SK-N-SH treated with all-trans-retinoic acid at 6 μM for 48 hours (cell line): ENCODE results near the gene FOXE1.

Source experiments
- ATAC-seq: fragments of 200-7000 bp; cut with Tn5 transposase; 3 replicates; pipeline ENCODE4 v1.9.1; 2020; ENCODE audit warnings: mild to moderate bottlenecking, moderate library complexity
- ARNTL ChIP-seq: fragments of 450-650 bp; formaldehyde crosslinking; IDR thresholded peaks from 2 replicates; pipeline ENCODE4 v1.5.0; 2020; ENCODE audit warnings: low read depth, mild to moderate bottlenecking, moderate library complexity, borderline replicate concordance
- BACH2 ChIP-seq: fragments of 250-450 bp; sonication (Bioruptor Pico); IDR thresholded peaks from 2 replicates; pipeline ENCODE4 v1.9.0; 2021; ENCODE audit warnings: mild to moderate bottlenecking, borderline replicate concordance
- CSDC2 ChIP-seq: fragments of 250-450 bp; sonication (Bioruptor Pico); IDR thresholded peaks from 2 replicates; pipeline ENCODE4 v1.5.0; 2020; ENCODE audit warnings: mild to moderate bottlenecking, moderate library complexity
- ISL1 ChIP-seq: fragments of 250-450 bp; sonication (Bioruptor Pico); IDR thresholded peaks from 2 replicates; pipeline ENCODE4 v2.1.2; 2022; ENCODE audit warnings: mild to moderate bottlenecking, moderate library complexity
- OSR1 ChIP-seq: fragments of 250-450 bp; sonication (Bioruptor Pico); IDR thresholded peaks from 2 replicates; pipeline ENCODE4 v1.8.0; 2022; ENCODE audit warnings: moderate library complexity, mild to moderate bottlenecking, inconsistent platforms
- PPARA ChIP-seq: fragments of 250-450 bp; sonication (Bioruptor Pico); IDR thresholded peaks from 2 replicates; pipeline ENCODE4 v1.5.0; 2020; ENCODE audit warnings: mild to moderate bottlenecking, borderline replicate concordance
- RARB ChIP-seq: fragments of 250-450 bp; sonication (Bioruptor Pico); IDR thresholded peaks from 2 replicates; pipeline ENCODE4 v1.8.0; 2021; ENCODE audit warnings: mild to moderate bottlenecking, moderate library complexity
- SNAI2 ChIP-seq: fragments of 250-450 bp; sonication (Bioruptor Pico); IDR thresholded peaks from 2 replicates; pipeline ENCODE4 v1.5.0; 2020; ENCODE audit warnings: mild to moderate bottlenecking, moderate library complexity
- TCF4 ChIP-seq: fragments of 250-450 bp; sonication (Bioruptor Pico); IDR thresholded peaks from 2 replicates; pipeline ENCODE4 v1.8.0; 2021; ENCODE audit warnings: mild to moderate bottlenecking, moderate library complexity, borderline replicate concordance
- TOX ChIP-seq: fragments of 250-450 bp; sonication (Bioruptor Pico); IDR thresholded peaks from 2 replicates; pipeline ENCODE4 v1.8.0; 2021; ENCODE audit warnings: mild to moderate bottlenecking, moderate library complexity, borderline replicate concordance
- ZC3H10 ChIP-seq: fragments of 250-450 bp; sonication (Bioruptor Pico); IDR thresholded peaks from 2 replicates; pipeline ENCODE4 v1.5.1; 2021; ENCODE audit warnings: mild to moderate bottlenecking, moderate library complexity
- ZFP3 ChIP-seq: fragments of 250-450 bp; sonication (Bioruptor Pico); IDR thresholded peaks from 2 replicates; pipeline ENCODE4 v1.5.0; 2020; ENCODE audit warnings: mild to moderate bottlenecking, moderate library complexity
- ZFP30 ChIP-seq: fragments of 450-650 bp; formaldehyde crosslinking; IDR thresholded peaks from 2 replicates; pipeline ENCODE4 v1.5.0; 2022; ENCODE audit warnings: mild to moderate bottlenecking, moderate library complexity
- ZNF565 ChIP-seq: fragments of 450-650 bp; formaldehyde crosslinking; conservative IDR thresholded peaks from 2 replicates; pipeline ENCODE4 v1.5.0; 2020; ENCODE audit warnings: low read depth, mild to moderate bottlenecking, moderate library complexity
- ZNF70 ChIP-seq: fragments of 450-650 bp; formaldehyde crosslinking; IDR thresholded peaks from 2 replicates; pipeline ENCODE4 v1.5.0; 2020; ENCODE audit warnings: mild to moderate bottlenecking, moderate library complexity
- ZNF8 ChIP-seq: fragments of 450-650 bp; formaldehyde crosslinking; IDR thresholded peaks from 2 replicates; pipeline ENCODE4 v1.5.0; 2020; ENCODE audit warnings: mild to moderate bottlenecking, moderate library complexity
- TF ChIP-seq, protein P1 (sequence below): fragments of 250-450 bp; sonication (Bioruptor Pico); IDR thresholded peaks from 2 replicates; pipeline ENCODE4 v1.5.1; 2020; ENCODE audit warnings: low read depth, mild to moderate bottlenecking, moderate library complexity
- TF ChIP-seq, protein P2 (sequence below): fragments of 250-450 bp; sonication (Bioruptor Pico); IDR thresholded peaks from 2 replicates; pipeline ENCODE4 v1.8.0; 2020; ENCODE audit warnings: mild to moderate bottlenecking, moderate library complexity, borderline replicate concordance
- TF ChIP-seq, protein P3 (sequence below): fragments of 250-450 bp; sonication (Bioruptor Pico); IDR thresholded peaks from 2 replicates; pipeline ENCODE4 v1.5.0; 2020; ENCODE audit warnings: mild to moderate bottlenecking, moderate library complexity
- TF ChIP-seq, protein P4 (sequence below): fragments of 250-450 bp; sonication (Bioruptor Pico); IDR thresholded peaks from 2 replicates; pipeline ENCODE4 v1.5.1; 2021; ENCODE audit warnings: mild to moderate bottlenecking, moderate library complexity
- TF ChIP-seq, protein P5 (sequence below): fragments of 250-450 bp; sonication (Bioruptor Pico); IDR thresholded peaks from 2 replicates; pipeline ENCODE4 v1.8.0; 2021; ENCODE audit warnings: low read depth, mild to moderate bottlenecking, moderate library complexity, borderline replicate concordance

FOXE1 gene

DNA sequence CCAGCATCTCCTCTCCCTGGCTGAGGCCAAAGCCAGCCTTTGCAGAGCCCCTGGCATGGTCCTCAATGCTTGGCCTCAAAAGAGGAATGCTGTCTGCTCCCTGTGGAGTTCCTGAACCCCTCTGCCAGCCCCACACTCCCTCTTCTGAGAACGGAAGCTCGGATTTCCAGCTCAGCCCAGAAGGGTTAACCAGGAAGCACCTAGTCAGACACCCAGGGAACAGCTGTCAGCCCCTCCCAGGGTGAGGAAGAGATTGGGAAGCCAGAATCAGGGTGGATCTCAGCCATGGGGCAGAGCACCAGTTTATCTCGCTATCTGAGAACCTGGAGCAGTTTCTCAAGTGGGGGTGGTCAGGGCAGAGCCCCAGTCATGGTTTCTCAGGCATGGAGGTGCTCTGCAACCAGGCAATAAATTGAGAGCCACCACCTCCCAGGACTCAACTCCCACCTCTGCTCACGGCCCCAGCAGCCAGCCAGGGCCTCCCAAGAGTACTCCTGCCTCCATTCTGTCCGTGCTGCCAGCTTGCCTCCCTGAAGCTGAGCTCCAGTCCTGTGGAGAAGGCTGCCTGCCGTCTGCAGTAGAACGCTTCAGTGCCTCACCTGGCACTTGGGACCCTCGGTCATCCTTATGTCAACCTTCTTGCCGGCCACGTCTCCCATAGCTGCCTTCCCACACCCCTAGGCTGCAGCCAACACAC, 7.6 kb downstream of the FOXE1 start:
- TF ChIP-seq, protein P1, sequence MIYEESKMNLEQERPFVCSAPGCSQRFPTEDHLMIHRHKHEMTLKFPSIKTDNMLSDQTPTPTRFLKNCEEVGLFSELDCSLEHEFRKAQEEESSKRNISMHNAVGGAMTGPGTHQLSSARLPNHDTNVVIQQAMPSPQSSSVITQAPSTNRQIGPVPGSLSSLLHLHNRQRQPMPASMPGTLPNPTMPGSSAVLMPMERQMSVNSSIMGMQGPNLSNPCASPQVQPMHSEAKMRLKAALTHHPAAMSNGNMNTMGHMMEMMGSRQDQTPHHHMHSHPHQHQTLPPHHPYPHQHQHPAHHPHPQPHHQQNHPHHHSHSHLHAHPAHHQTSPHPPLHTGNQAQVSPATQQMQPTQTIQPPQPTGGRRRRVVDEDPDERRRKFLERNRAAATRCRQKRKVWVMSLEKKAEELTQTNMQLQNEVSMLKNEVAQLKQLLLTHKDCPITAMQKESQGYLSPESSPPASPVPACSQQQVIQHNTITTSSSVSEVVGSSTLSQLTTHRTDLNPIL (CRISPR knock-in tag), result no peak
- no peak for TF ChIP-seq ISL1 (CRISPR knock-in tag)
- TF ChIP-seq ZNF8 (CRISPR knock-in tag), result no peak
- no peak for ATAC-seq

DNA sequence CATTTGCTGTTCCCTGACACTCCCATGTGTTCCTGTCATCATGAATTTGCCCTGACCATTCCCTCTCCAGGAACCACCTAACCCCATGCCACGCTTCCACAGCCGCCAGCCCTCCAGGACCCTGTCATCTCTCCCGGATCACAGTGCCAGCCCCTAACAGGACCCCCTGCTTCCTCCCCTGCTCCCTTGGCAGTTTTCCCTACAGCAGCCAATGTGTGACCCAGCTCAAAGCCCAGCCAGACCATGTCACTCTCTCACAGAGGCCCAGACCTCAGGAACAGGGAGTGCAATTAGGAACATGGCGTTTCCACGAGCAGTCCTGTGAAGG, 8.1 kb downstream of the FOXE1 start:
- TF ChIP-seq, protein P2, sequence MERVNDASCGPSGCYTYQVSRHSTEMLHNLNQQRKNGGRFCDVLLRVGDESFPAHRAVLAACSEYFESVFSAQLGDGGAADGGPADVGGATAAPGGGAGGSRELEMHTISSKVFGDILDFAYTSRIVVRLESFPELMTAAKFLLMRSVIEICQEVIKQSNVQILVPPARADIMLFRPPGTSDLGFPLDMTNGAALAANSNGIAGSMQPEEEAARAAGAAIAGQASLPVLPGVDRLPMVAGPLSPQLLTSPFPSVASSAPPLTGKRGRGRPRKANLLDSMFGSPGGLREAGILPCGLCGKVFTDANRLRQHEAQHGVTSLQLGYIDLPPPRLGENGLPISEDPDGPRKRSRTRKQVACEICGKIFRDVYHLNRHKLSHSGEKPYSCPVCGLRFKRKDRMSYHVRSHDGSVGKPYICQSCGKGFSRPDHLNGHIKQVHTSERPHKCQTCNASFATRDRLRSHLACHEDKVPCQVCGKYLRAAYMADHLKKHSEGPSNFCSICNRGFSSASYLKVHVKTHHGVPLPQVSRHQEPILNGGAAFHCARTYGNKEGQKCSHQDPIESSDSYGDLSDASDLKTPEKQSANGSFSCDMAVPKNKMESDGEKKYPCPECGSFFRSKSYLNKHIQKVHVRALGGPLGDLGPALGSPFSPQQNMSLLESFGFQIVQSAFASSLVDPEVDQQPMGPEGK (CRISPR knock-in tag), result no peak
- no peak for TF ChIP-seq SNAI2 (CRISPR knock-in tag)
- TF ChIP-seq, protein P3, sequence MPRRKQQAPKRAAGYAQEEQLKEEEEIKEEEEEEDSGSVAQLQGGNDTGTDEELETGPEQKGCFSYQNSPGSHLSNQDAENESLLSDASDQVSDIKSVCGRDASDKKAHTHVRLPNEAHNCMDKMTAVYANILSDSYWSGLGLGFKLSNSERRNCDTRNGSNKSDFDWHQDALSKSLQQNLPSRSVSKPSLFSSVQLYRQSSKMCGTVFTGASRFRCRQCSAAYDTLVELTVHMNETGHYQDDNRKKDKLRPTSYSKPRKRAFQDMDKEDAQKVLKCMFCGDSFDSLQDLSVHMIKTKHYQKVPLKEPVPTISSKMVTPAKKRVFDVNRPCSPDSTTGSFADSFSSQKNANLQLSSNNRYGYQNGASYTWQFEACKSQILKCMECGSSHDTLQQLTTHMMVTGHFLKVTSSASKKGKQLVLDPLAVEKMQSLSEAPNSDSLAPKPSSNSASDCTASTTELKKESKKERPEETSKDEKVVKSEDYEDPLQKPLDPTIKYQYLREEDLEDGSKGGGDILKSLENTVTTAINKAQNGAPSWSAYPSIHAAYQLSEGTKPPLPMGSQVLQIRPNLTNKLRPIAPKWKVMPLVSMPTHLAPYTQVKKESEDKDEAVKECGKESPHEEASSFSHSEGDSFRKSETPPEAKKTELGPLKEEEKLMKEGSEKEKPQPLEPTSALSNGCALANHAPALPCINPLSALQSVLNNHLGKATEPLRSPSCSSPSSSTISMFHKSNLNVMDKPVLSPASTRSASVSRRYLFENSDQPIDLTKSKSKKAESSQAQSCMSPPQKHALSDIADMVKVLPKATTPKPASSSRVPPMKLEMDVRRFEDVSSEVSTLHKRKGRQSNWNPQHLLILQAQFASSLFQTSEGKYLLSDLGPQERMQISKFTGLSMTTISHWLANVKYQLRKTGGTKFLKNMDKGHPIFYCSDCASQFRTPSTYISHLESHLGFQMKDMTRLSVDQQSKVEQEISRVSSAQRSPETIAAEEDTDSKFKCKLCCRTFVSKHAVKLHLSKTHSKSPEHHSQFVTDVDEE (CRISPR knock-in tag), result no peak
- TF ChIP-seq ZFP30 (CRISPR knock-in tag), result no peak
- TF ChIP-seq ZFP3 (CRISPR knock-in tag), result no peak
- TF ChIP-seq, protein P1 (CRISPR knock-in tag), result no peak
- no peak for TF ChIP-seq ARNTL
- no peak for TF ChIP-seq BACH2 (CRISPR knock-in tag)
- TF ChIP-seq, protein P4, sequence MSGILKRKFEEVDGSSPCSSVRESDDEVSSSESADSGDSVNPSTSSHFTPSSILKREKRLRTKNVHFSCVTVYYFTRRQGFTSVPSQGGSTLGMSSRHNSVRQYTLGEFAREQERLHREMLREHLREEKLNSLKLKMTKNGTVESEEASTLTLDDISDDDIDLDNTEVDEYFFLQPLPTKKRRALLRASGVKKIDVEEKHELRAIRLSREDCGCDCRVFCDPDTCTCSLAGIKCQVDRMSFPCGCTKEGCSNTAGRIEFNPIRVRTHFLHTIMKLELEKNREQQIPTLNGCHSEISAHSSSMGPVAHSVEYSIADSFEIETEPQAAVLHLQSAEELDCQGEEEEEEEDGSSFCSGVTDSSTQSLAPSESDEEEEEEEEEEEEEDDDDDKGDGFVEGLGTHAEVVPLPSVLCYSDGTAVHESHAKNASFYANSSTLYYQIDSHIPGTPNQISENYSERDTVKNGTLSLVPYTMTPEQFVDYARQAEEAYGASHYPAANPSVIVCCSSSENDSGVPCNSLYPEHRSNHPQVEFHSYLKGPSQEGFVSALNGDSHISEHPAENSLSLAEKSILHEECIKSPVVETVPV, result no peak
- no peak for TF ChIP-seq ISL1 (CRISPR knock-in tag)
- TF ChIP-seq ZC3H10 (CRISPR knock-in tag), result no peak
- TF ChIP-seq ZNF565, result no peak
- TF ChIP-seq CSDC2, result no peak
- no peak for ATAC-seq

DNA sequence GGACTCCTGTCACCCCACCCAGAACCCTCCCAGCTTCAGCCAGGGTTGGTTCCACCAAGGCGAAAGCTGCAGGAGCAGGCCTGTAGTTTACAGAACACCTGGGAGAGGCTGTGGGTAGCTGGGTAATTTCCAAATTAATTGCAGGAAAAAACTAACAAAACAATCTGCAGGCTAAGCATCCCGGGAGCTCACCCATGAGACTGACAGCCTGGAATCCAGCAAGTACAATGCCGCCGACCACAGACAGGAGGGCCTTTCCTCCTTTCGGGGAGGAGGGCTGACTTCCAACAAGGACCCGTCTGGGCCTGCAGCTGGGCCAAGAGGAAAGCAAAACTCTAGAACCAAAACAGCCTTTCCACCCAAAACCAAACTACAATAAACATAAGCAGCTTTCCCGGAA, 10.3 kb downstream of the FOXE1 start:
- ATAC-seq, result no peak
- no peak for TF ChIP-seq PPARA (CRISPR knock-in tag)
- TF ChIP-seq RARB (CRISPR knock-in tag), result no peak
- TF ChIP-seq ISL1 (CRISPR knock-in tag), result no peak
- no peak for TF ChIP-seq CSDC2
- TF ChIP-seq, protein P2 (CRISPR knock-in tag), result no peak
- no peak for TF ChIP-seq TOX (CRISPR knock-in tag)
- TF ChIP-seq, protein P5, sequence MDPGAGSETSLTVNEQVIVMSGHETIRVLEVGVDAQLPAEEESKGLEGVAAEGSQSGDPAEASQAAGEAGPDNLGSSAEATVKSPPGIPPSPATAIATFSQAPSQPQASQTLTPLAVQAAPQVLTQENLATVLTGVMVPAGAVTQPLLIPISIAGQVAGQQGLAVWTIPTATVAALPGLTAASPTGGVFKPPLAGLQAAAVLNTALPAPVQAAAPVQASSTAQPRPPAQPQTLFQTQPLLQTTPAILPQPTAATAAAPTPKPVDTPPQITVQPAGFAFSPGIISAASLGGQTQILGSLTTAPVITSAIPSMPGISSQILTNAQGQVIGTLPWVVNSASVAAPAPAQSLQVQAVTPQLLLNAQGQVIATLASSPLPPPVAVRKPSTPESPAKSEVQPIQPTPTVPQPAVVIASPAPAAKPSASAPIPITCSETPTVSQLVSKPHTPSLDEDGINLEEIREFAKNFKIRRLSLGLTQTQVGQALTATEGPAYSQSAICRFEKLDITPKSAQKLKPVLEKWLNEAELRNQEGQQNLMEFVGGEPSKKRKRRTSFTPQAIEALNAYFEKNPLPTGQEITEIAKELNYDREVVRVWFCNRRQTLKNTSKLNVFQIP (CRISPR knock-in tag), result no peak
- TF ChIP-seq TCF4, result no peak
- TF ChIP-seq, protein P3 (CRISPR knock-in tag), result no peak
- TF ChIP-seq ZFP3 (CRISPR knock-in tag), result no peak
- no peak for TF ChIP-seq ZNF8 (CRISPR knock-in tag)
- no peak for TF ChIP-seq OSR1 (CRISPR knock-in tag)
- TF ChIP-seq ZC3H10 (CRISPR knock-in tag), result no peak
- TF ChIP-seq ZNF70 (CRISPR knock-in tag), result no peak
